ENCODE measurements around the gene RAB5A.
"Not testable (repeated sequence)": the region's sequence is repeated elsewhere in the genome, so short reads cannot be mapped to it uniquely, and the experiment has no call there.

DNA sequence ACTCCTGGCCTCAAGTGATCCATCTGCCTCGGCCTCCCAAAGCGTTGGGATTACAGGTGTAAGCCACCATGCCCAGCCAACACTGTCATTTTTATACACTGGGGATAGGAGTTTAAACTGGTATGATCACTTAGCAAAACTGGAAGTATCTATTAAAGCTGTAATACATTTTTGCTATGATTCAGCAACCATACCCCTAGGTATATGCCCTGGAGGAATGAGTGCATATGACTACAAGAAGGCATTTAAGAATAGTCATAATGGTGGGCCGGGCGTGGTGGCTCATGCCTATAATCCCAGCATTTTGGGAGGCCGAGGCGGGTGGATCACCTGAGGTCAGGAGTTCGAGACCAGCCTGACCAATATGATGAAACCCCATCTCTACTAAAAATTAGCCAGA, 85.0 kb downstream of the RAB5A start:
- TF ChIP-seq, protein P1, sequence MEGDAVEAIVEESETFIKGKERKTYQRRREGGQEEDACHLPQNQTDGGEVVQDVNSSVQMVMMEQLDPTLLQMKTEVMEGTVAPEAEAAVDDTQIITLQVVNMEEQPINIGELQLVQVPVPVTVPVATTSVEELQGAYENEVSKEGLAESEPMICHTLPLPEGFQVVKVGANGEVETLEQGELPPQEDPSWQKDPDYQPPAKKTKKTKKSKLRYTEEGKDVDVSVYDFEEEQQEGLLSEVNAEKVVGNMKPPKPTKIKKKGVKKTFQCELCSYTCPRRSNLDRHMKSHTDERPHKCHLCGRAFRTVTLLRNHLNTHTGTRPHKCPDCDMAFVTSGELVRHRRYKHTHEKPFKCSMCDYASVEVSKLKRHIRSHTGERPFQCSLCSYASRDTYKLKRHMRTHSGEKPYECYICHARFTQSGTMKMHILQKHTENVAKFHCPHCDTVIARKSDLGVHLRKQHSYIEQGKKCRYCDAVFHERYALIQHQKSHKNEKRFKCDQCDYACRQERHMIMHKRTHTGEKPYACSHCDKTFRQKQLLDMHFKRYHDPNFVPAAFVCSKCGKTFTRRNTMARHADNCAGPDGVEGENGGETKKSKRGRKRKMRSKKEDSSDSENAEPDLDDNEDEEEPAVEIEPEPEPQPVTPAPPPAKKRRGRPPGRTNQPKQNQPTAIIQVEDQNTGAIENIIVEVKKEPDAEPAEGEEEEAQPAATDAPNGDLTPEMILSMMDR (IDR thresholded peaks at IDR 0.05; ENCODE audit: insufficient read depth, low read length) = not testable (repeated sequence)
- TF ChIP-seq POLR2AphosphoS5 (IDR thresholded peaks at IDR 0.05; ENCODE audit: low read depth) = not testable (repeated sequence)
